ENCODE results near the gene BANP. TPM values are rescaled to one million over a fixed set of nuclear protein-coding genes. Genes with fewer than 3 reads are reported as not detected.

The BANP gene
- total and polyA plus RNA-seq, 2 donors (not counting 3 experiments of a cell fraction or from before 2014, with no cell fraction given): 22.4 to 33.8 TPM

GRCh38 chr16:88061346-88062110 is 110.3 kb downstream of the BANP start:
- Histone ChIP-seq H3K36me3 (ENCODE audit: control insufficient read depth in 2 of 2, extremely low read depth in 1 of 2, insufficient read depth in 2 of 2, low read length in 2 of 2) (peaks cover 0 to 7% of the 10 kb centered on the region in 2 experiments), H3K4me3 (replicated peaks in 1 of 3; ENCODE audit: insufficient read depth in 1 of 3, low read depth in 1 of 3, low read length in 3 of 3) (no peak overlapping the region), H2AFZ (ENCODE audit: low read depth, low read length) (no peak overlapping the region), H3K4me2 (ENCODE audit: insufficient read depth, low read length) (no peak overlapping the region), H3K9me1 (replicated peaks; ENCODE audit: control insufficient read depth, extremely low read depth, insufficient read depth, low read length) (no peaks in the 10 kb centered on the region), H4K20me1 (replicated peaks; ENCODE audit: control insufficient read depth, extremely low read depth, insufficient read depth, low read length) (no peaks in the 10 kb centered on the region), H3K4me1 (ENCODE audit: control insufficient read depth, extremely low read depth, insufficient read depth, low read length) (no peaks in the 10 kb centered on the region), H3K27ac (ENCODE audit: insufficient read depth, low read depth, low read length) (no peak overlapping the region), H3K79me2 (ENCODE audit: control insufficient read depth, insufficient read depth, low read length) (no peaks in the 10 kb centered on the region), H3K27me3 (ENCODE audit: control insufficient read depth in 2 of 2, insufficient read depth in 2 of 2, low read length in 2 of 2) (no peaks in the 10 kb centered on the region), H3K9me3 (replicated peaks; ENCODE audit: control insufficient read depth, insufficient read depth, low read length) (no peaks in the 10 kb centered on the region), H3K9ac (replicated peaks; ENCODE audit: extremely low read depth, insufficient read depth, low read length) (no peak overlapping the region)
- intact Hi-C loops (cut with micrococcal nuclease): no loop called here
- ChIA-PET POLR2A (no interaction called here), CTCF (interaction anchor here (1.0 kb wide), 1 partner anchor 12 kb away, joined by 3 read pairs; no protein-coding TSS in a partner anchor)
- TF ChIP-seq POLR2AphosphoS5 (IDR thresholded peaks at IDR 0.05; ENCODE audit: insufficient read depth, low read depth, low read length) (no peak), CTCF (IDR thresholded peaks at IDR 0.05; ENCODE audit: extremely low read depth in 1 of 2, insufficient read depth in 1 of 2, low read depth in 1 of 2, low read length in 2 of 2) (no peak), JUN (IDR thresholded peaks at IDR 0.05; ENCODE audit: borderline replicate concordance, insufficient read depth, insufficient read length, low read depth) (no peak), GATA2 (IDR thresholded peaks at IDR 0.05; ENCODE audit: insufficient read depth, insufficient read length, low read depth, low read length) (no peak), EZH2 (IDR thresholded peaks at IDR 0.05; ENCODE audit: borderline replicate concordance, low read depth, low read length, severe bottlenecking) (no peak), POLR2A (IDR thresholded peaks at IDR 0.05; ENCODE audit: low read depth, low read length) (no peak), FOS (IDR thresholded peaks at IDR 0.05; ENCODE audit: borderline replicate concordance, insufficient read depth, low read length) (no peak), MYC (IDR thresholded peaks at IDR 0.05; ENCODE audit: low read depth, low read length) (no peak)
- TF ChIP-seq, protein P1, sequence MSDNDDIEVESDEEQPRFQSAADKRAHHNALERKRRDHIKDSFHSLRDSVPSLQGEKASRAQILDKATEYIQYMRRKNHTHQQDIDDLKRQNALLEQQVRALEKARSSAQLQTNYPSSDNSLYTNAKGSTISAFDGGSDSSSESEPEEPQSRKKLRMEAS (IDR thresholded peaks at IDR 0.05; ENCODE audit: insufficient read depth, insufficient read length): no peak
- DNase-seq (ENCODE audit: low read depth, low spot score): no peak
- FAIRE-seq: no peak
- no TSS peak for BruUV-seq (replicated peaks)
- dilution Hi-C loops (cut with MboI; ENCODE audit: extremely low pct_ligation_motif_present, low sequenced_read_pairs): no loop called here

Measured in endothelial cell of umbilical vein (primary cell).